ENCODE results near the gene ATP6AP1. TPM values are rescaled to one million over a fixed set of nuclear protein-coding genes. Genes with fewer than 3 reads are reported as not detected.

The ATP6AP1 gene
- polyA plus RNA-seq, 4 donors = 34.0 to 157 (median 57.4) TPM

DNA sequence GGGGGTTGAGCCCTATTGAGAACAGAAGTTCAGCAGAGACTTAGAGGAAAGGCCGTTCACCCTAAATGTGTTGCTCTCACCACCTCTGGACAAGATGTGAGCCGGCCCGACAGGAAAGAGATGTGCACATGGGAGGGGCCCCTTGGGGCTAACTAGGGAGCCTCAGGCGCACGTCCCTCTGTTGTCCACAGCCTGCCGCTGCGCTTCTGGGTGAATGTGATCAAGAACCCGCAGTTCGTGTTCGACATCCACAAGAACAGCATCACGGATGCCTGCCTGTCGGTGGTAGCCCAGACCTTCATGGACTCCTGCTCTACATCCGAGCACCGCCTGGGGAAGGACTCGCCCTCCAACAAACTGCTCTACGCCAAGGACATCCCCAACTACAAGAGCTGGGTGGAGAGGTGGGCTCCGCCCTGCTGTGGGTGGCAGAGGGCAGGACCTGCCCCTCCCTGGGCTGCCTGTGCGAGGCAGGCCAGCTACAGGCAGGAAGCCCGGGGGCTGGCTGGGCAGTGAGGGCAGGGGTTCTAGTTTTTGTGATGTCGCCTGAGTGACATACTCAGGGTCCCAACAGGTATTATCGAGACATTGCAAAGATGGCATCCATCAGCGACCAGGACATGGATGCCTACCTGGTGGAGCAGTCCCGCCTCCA is 42.6 kb downstream of the ATP6AP1 start:
- WGBS, 3 donors = 91 to 93% (median 93%) methylated on average over 13 to 23 of the region's 23 CpGs
- H3K4me1 ChIP-seq (ENCODE audit: control insufficient read depth in 3 of 3, insufficient read depth in 2 of 3, low read depth in 1 of 3, low read length in 2 of 3) = no peaks in the 10 kb centered on the region
- H3K9me3 ChIP-seq (ENCODE audit: control insufficient read depth in 2 of 2, insufficient read depth in 1 of 2, low read depth in 1 of 2, low read length in 1 of 2) = no peaks in the 10 kb centered on the region
- H3K27me3 ChIP-seq (ENCODE audit: control insufficient read depth in 3 of 3, insufficient read depth in 3 of 3, low read length in 3 of 3) = no peaks in the 10 kb centered on the region
- peaks cover 0 to 77% (median 2%) of the 10 kb centered on the region in 3 donors for H3K36me3 ChIP-seq (ENCODE audit: control insufficient read depth in 3 of 3, insufficient read depth in 2 of 3, low read depth in 1 of 3, low read length in 3 of 3)
- no peak overlapping the region for H3K27ac ChIP-seq (ENCODE audit: low read depth in 1 of 3, low read length in 2 of 3)
- no peak for DNase-seq
- FAIRE-seq = no peak
- no peak overlapping the region for H3K4me3 ChIP-seq (ENCODE audit: low read depth in 1 of 3, low read length in 3 of 3)

DNA sequence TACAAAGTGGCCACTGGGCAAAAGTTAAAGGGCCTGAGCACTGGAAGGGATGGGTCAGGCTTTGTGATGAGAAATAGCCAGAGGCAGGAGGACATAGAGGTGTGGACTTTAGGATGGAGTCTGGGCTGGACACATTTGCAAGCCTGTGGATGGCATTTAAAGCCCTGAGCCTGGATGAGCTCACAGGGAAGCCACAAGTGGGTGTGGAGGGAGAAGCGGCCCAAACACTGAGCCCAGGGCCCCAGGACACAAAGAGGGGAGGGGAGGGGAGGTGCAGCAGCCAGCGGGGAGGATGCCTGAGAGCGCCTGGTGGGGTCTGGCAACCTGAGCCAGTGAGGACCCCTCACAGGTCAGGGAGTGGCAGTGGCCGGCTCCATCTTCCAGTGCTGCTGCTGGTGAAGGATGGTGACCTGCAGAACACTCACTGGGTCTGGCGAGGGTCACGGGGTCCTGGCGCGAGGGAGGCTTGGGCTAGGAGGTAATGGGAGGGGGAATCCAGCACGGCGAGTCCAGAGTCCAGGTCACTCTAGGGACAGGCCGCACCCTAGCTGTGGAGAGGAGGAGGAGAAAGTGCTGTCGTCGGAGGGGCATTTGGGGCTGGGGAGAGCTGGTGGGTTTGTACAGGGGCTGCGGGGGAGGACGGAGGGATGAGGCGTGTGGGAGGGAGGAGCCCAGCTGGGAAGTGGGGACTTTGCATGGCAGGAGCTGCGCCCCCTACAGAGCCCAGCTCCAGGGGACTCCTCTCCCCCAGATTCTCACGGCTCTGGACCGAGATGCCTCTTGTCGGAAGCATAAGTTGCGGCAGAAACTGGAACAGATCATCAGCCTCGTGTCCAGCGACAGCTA is 43.6 kb downstream of the ATP6AP1 start:
- no peak overlapping the region for H3K4me3 ChIP-seq (ENCODE audit: low read depth in 1 of 3, low read length in 3 of 3)
- H3K4me1 ChIP-seq (ENCODE audit: control insufficient read depth in 3 of 3, insufficient read depth in 2 of 3, low read depth in 1 of 3, low read length in 2 of 3) = no peaks in the 10 kb centered on the region
- WGBS, 3 donors = 65 to 75% (median 67%) methylated on average over 9 to 23 of the region's 23 CpGs
- H3K27ac ChIP-seq (ENCODE audit: low read depth in 1 of 3, low read length in 2 of 3) = no peak overlapping the region
- DNase-seq (peak; percentile 21 to 32), FAIRE-seq (no peak)
- H3K36me3 ChIP-seq (ENCODE audit: control insufficient read depth in 3 of 3, insufficient read depth in 2 of 3, low read depth in 1 of 3, low read length in 3 of 3) = peaks cover 0 to 71% (median 2%) of the 10 kb centered on the region in 3 donors
- no peaks in the 10 kb centered on the region for H3K27me3 ChIP-seq (ENCODE audit: control insufficient read depth in 3 of 3, insufficient read depth in 3 of 3, low read length in 3 of 3)
- H3K9me3 ChIP-seq (ENCODE audit: control insufficient read depth in 2 of 2, insufficient read depth in 1 of 2, low read depth in 1 of 2, low read length in 1 of 2) = no peaks in the 10 kb centered on the region

DNA sequence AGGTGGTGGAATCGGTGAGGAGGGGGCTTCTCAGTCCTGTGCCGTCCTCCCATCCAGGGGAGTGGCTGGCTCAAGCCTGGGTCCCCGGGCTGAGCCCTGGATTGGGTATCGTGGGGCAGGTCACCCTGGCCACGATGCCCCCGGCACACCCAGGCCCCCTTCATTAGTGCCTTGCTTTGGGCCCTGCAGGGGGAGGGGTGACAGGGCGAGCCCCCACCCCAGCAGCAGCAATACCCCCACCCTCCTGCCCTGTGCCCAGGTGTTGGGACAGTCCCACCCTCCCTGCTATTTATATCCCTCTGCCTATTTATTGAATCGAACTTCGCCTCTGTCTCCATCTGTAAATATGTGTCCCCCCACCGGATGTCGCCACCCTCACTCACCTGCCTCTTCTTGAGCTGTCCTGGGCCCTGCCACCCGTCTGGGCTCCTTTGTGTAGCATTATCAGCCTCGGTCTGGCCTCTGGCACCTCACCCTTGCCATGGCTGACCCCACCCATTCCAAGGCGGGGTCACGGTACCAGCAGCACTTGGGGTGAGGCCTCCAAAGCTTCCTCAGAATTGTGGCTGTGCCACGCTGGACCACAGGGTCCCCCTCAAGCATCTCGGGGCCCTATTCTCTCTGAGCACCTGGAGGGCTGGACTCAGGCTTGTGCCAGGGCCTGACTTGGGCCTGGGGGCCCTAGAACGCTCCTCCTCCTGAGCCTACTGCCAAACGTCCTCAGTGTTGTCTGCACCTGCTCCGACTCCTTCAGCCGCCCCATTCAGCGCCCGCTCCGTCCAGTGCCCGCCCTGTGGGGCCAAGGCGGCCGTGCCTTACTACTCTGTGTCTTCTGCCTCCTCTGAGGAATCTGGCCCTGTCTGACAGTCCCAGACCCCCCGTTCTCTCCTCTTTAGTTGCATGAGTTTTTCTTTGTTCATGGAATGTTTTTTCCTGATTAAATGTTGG is 44.5 kb downstream of the ATP6AP1 start:
- no peaks in the 10 kb centered on the region for H3K27me3 ChIP-seq (ENCODE audit: control insufficient read depth in 3 of 3, insufficient read depth in 3 of 3, low read length in 3 of 3)
- H3K9me3 ChIP-seq (ENCODE audit: control insufficient read depth in 2 of 2, insufficient read depth in 1 of 2, low read depth in 1 of 2, low read length in 1 of 2) = no peaks in the 10 kb centered on the region
- FAIRE-seq (no peak), DNase-seq (peak in 1 of 2 donors; percentile 51)
- H3K27ac ChIP-seq (ENCODE audit: low read depth in 1 of 3, low read length in 2 of 3) = no peak overlapping the region
- H3K36me3 ChIP-seq (ENCODE audit: control insufficient read depth in 3 of 3, insufficient read depth in 2 of 3, low read depth in 1 of 3, low read length in 3 of 3) = peaks cover 0 to 63% (median 2%) of the 10 kb centered on the region in 3 donors
- WGBS, 3 donors = 48 to 74% (median 64%) methylated on average over 14 to 28 of the region's 28 CpGs
- H3K4me3 ChIP-seq (ENCODE audit: low read depth in 1 of 3, low read length in 3 of 3) = no peak overlapping the region
- H3K4me1 ChIP-seq (ENCODE audit: control insufficient read depth in 3 of 3, insufficient read depth in 2 of 3, low read depth in 1 of 3, low read length in 2 of 3) = no peaks in the 10 kb centered on the region

DNA sequence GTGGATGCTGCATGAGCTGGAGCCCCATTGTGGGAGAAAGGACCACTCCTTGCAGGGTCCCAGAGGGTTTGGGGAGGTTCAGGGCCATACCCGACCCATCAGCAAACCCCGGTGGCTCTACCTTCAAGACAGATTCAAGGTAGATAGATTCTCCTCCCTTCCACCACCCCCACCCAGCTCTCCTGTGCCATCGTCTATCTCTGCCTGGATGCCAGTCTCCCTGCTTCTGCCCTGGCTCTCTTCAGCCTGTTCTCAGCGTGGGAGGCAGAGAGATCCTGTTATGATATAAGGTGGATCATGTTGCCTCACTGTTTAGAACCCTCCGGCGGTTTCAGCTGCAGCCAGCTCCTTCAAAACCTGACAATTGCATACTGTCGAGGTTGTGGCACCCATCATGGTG is 45.2 kb downstream of the ATP6AP1 start:
- Histone ChIP-seq H3K27me3 (ENCODE audit: control insufficient read depth in 3 of 3, insufficient read depth in 3 of 3, low read length in 3 of 3) (no peaks in the 10 kb centered on the region), H3K36me3 (ENCODE audit: control insufficient read depth in 3 of 3, insufficient read depth in 2 of 3, low read depth in 1 of 3, low read length in 3 of 3) (peaks cover 0 to 56% (median 2%) of the 10 kb centered on the region in 3 donors), H3K4me1 (ENCODE audit: control insufficient read depth in 3 of 3, insufficient read depth in 2 of 3, low read depth in 1 of 3, low read length in 2 of 3) (no peaks in the 10 kb centered on the region), H3K27ac (ENCODE audit: low read depth in 1 of 3, low read length in 2 of 3) (no peak overlapping the region), H3K4me3 (ENCODE audit: low read depth in 1 of 3, low read length in 3 of 3) (no peak overlapping the region), H3K9me3 (ENCODE audit: control insufficient read depth in 2 of 2, insufficient read depth in 1 of 2, low read depth in 1 of 2, low read length in 1 of 2) (no peaks in the 10 kb centered on the region)
- no peak for FAIRE-seq
- DNase-seq = no peak
- 78 to 84% (median 82%) methylated on average over 7 of the region's 7 CpGs for WGBS, 3 donors

GRCh38 chrX:154476821-154477220 is 48.3 kb downstream of the ATP6AP1 start:
- H3K4me1 ChIP-seq (ENCODE audit: control insufficient read depth in 3 of 3, insufficient read depth in 2 of 3, low read depth in 1 of 3, low read length in 2 of 3) = peaks cover 0 to 5% (median 0%) of the 10 kb centered on the region in 3 donors
- no peak for FAIRE-seq
- H3K27me3 ChIP-seq (ENCODE audit: control insufficient read depth in 3 of 3, insufficient read depth in 3 of 3, low read length in 3 of 3) = no peaks in the 10 kb centered on the region
- H3K9me3 ChIP-seq (ENCODE audit: control insufficient read depth in 2 of 2, insufficient read depth in 1 of 2, low read depth in 1 of 2, low read length in 1 of 2) = no peaks in the 10 kb centered on the region
- peaks cover 0 to 25% (median 0%) of the 10 kb centered on the region in 3 donors for H3K36me3 ChIP-seq (ENCODE audit: control insufficient read depth in 3 of 3, insufficient read depth in 2 of 3, low read depth in 1 of 3, low read length in 3 of 3)
- no peak for DNase-seq
- no peak overlapping the region for H3K27ac ChIP-seq (ENCODE audit: low read depth in 1 of 3, low read length in 2 of 3)
- 75 to 84% (median 83%) methylated on average over 8 of the region's 8 CpGs for WGBS, 3 donors
- H3K4me3 ChIP-seq (ENCODE audit: low read depth in 1 of 3, low read length in 3 of 3) = no peak overlapping the region

DNA sequence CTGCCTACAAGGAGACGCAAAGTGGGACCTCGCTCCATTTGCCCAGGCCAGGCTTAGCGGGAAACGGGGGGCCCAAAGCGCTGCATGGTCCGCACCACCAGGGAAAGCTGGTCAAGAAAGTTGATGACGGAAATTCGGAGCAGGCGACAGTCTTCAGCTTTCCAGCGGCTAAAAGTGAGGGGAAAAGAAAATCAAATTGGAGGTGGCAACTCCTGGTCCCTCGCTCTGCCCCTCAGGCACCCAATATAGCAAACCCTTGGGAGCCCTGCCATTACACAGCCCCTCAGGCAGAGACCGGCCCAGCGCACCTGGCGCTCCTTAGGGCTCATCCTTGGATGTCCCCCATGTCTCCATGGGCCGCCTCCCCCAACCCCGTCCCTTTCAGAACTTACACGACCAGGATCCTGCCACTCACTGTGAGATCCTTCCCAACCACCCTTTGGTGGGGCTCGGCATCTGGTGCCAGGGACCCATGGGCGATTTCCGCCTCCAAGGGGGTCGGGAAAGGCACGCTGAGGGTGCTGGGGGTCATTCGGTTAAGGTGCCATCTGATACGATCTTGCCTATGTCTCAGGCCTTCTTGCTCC is 49.5 kb downstream of the ATP6AP1 start:
- peak overlapping the region in 1 of 3 donors; percentile 58 for H3K27ac ChIP-seq (ENCODE audit: low read depth in 1 of 3, low read length in 2 of 3)
- no peaks in the 10 kb centered on the region for H3K27me3 ChIP-seq (ENCODE audit: control insufficient read depth in 3 of 3, insufficient read depth in 3 of 3, low read length in 3 of 3)
- 60 to 76% (median 62%) methylated on average over 22 to 24 of the region's 24 CpGs for WGBS, 3 donors
- H3K36me3 ChIP-seq (ENCODE audit: control insufficient read depth in 3 of 3, insufficient read depth in 2 of 3, low read depth in 1 of 3, low read length in 3 of 3) = peaks cover 0 to 15% (median 0%) of the 10 kb centered on the region in 3 donors
- no peak for FAIRE-seq
- peak overlapping the region in 2 of 3 donors; percentile 52 to 55 for H3K4me3 ChIP-seq (ENCODE audit: low read depth in 1 of 3, low read length in 3 of 3)
- peaks cover 0 to 5% (median 0%) of the 10 kb centered on the region in 3 donors for H3K4me1 ChIP-seq (ENCODE audit: control insufficient read depth in 3 of 3, insufficient read depth in 2 of 3, low read depth in 1 of 3, low read length in 2 of 3)
- DNase-seq = no peak
- H3K9me3 ChIP-seq (ENCODE audit: control insufficient read depth in 2 of 2, insufficient read depth in 1 of 2, low read depth in 1 of 2, low read length in 1 of 2) = no peaks in the 10 kb centered on the region

DNA sequence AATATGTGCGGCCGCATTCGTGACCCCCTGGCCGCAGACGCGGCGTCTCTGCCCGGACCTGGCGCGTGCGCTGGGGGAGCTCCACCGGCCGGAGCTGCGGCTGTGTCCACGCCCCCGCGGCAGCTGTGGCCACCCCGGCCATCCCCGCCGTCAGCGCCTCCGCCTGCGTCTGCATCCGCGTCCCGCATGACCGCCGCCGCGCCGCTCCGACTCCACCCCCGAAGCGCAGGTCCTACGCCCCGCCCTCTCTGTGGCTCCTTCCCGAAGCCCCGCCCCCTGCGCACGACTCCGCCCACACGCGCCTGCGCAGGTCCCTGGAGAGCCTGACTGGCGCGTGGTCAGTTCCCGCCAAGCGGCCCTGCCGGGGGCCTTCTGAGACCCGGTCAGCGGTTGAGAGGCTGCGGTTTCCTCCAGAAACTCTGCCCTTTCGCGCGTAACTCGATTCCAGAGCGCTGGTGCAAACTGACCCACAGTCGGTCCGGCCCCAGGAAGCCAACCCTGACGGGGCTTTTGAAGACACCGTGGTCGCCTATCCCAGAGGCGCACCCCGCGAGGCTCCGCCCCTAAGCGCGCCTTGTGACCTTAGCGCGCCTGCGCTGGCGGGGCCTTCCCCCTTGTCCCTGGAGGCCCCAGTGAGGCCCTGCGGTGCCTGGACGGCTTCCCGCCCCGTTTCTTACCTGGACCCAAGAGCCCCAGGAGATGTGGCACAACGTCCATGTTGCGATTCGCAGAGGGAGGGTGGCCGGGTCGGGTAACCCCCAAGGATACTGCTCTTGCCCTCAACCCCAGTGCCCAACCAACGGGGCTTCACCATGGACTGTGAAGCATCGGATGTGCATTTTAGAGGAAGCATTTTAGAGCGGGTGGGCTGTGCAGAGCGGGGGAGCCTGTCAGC is 50.5 kb downstream of the ATP6AP1 start, which contains the start of gene LAGE3:
Gene LAGE3, minus strand, starts transcription at position 554 of the 895 bp plus-strand sequence. Its CDS starts 366 bp downstream, at position 188.
- H3K27me3 ChIP-seq (ENCODE audit: control insufficient read depth in 3 of 3, insufficient read depth in 3 of 3, low read length in 3 of 3) = no peaks in the 10 kb centered on the region
- DNase-seq = peak; percentile 85 to 94
- H3K27ac ChIP-seq (ENCODE audit: low read depth in 1 of 3, low read length in 2 of 3) = peak within 1 kb of the TSS; percentile 34 to 93 (median 90)

More for the DNA sequence above, 50.5 kb downstream of the ATP6AP1 start, which contains the start of gene LAGE3:
- H3K36me3 ChIP-seq (ENCODE audit: control insufficient read depth in 3 of 3, insufficient read depth in 2 of 3, low read depth in 1 of 3, low read length in 3 of 3) = peaks cover 0 to 12% (median 0%) of the 10 kb centered on the region in 3 donors
- FAIRE-seq = no peak
- peaks cover 0 to 5% (median 0%) of the 10 kb centered on the region in 3 donors for H3K4me1 ChIP-seq (ENCODE audit: control insufficient read depth in 3 of 3, insufficient read depth in 2 of 3, low read depth in 1 of 3, low read length in 2 of 3)
- 2 to 54% (median 5%) methylated on average over 42 to 85 of the region's 85 CpGs for WGBS, 3 donors
- no peaks in the 10 kb centered on the region for H3K9me3 ChIP-seq (ENCODE audit: control insufficient read depth in 2 of 2, insufficient read depth in 1 of 2, low read depth in 1 of 2, low read length in 1 of 2)
- H3K4me3 ChIP-seq (ENCODE audit: low read depth in 1 of 3, low read length in 3 of 3) = peak within 1 kb of the TSS; percentile 41 to 55 (median 52)

Measured in small intestine (tissue), 7 donors.